GM19035 (cell line): ENCODE data around the gene TAC1.
"Not testable (repeated sequence)": the region's sequence is repeated elsewhere in the genome, so short reads cannot be mapped to it uniquely, and the experiment has no call there.

ENCODE experiments used
- ATAC-seq: cut with Tn5 transposase; IDR thresholded peaks from one replicate; pipeline ENCODE4 v1.9.1; 2021; ENCODE audit not compliant: unreplicated experiment

Gene TAC1, protein sequence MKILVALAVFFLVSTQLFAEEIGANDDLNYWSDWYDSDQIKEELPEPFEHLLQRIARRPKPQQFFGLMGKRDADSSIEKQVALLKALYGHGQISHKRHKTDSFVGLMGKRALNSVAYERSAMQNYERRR

GRCh38 chr7:97731736-97732564 is at the start of gene TAC1:
TSS of gene TAC1 (plus strand) at chr7:97732086. CDS start at chr7:97732613, 527 bp downstream.
- ATAC-seq: no peak

- ATAC-seq: no peak
These were observed 45.9 kb upstream of the TAC1 start for GRCh38 chr7:97685952-97686351.

DNA sequence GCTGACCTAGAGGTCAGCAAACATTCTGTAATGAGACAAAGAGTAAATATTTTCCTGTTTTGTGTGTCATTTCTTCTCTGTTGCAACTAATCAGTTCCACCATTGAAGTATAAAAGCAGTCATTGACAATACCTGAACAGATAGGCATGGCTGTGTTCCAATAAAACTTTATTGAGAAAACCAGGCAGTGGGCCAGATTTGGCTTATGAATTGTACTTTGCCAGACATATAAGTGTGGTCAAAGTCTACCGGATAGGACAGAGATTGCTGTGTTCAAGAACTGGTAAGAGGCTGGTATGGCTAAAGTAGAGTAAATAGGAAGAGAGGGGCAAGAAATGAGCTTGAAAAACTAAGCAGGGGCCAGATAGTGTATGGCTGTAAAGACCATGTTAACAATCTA is 38.3 kb upstream of the TAC1 start:
- no peak for ATAC-seq

GRCh38 chr7:97694355-97694754 is 37.5 kb upstream of the TAC1 start:
- ATAC-seq: no peak

DNA sequence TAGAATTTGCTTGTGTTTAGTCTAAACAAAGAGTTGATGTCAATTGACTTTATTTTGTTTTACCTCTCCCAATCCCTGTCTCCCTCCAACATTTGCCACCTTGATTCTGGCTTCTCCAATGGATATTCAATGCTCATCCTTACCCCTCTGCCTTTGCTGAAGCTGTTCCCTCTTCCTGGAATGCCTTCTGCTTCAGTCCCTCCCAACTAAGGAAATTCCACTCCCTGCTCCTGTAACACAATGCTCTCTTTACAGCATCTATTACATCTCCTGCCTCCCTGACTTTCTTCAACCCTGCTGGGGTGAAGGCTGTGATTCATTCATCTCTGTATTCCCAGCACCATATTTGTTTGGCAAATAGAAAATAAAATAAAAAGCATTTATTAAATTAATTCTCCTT is 34.5 kb upstream of the TAC1 start:
- ATAC-seq: no peak

GRCh38 chr7:97722386-97722785 is 9.5 kb upstream of the TAC1 start:
- ATAC-seq: no peak

- no peak for ATAC-seq
These were observed 834 bp downstream of the TAC1 start for GRCh38 chr7:97732565-97733275.

GRCh38 chr7:97733276-97734161 is 1.6 kb downstream of the TAC1 start:
- no peak for ATAC-seq

GRCh38 chr7:97734255-97734654 is 2.4 kb downstream of the TAC1 start:
- ATAC-seq: no peak

DNA sequence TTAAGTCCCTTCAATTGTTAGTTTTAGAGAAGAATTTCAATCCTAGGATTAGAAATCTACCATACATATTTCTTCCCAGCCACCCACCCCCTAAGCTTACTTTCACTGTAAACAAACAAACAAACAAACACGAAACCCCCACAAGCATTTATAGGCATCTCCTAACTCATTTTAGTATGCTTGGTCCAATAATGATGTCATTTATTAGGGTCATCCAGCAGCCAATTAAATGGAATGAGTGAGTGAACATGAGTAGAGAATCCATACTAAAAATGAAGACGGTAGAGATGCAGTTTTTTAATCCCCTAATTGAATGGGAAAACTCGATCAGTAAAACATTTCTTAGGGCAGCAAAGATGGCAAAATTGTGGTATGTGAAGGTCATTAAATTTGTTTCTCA is 3.2 kb downstream of the TAC1 start:
- ATAC-seq: no peak

DNA sequence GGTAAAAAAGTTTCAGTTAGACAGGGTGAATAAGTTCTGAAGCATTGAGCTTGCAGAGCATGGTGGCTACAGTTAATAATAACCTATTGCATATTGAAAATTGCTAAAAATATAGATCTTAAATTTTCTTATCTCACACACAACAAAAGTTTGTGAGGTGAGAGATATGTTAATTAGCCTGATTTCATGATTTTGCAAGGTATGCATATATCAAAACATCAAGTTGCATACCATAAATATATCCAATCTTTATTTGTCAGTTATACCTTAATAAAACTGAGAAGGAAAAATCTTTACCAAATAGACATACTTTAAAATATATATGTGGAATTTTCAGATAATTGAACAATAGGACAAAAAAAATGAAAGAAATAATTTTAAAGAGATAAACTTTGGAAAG is 16.6 kb downstream of the TAC1 start:
- ATAC-seq: no peak

GRCh38 chr7:97751566-97751965 is 19.7 kb downstream of the TAC1 start:
- no peak for ATAC-seq

- no peak for ATAC-seq
These were observed 20.3 kb downstream of the TAC1 start for GRCh38 chr7:97752215-97752614.

GRCh38 chr7:97757824-97758223 is 25.9 kb downstream of the TAC1 start:
- ATAC-seq: no peak

- ATAC-seq: no peak
These were observed 39.0 kb downstream of the TAC1 start for GRCh38 chr7:97770850-97771249.

GRCh38 chr7:97771576-97771975 is 39.7 kb downstream of the TAC1 start:
- no peak for ATAC-seq

GRCh38 chr7:97772045-97772901 is 40.4 kb downstream of the TAC1 start:
- no peak for ATAC-seq

DNA sequence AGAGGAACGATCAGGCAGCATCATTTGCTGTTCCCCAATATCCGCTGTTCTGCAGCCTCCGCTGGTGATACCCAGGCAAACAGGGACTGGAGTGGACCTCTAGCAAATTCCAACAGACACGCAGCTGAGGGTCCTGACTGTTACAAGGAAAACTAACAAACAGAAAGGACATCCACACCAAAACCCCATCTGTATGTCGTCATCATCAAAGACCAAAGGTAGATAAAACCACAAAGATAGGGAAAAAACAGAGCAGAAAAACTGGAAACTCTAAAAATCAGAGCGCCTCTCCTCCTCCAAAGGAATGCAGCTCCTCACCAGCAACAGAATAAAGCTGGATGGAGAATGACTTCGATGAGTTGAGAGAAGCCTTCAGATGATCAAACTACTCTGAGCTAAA is 54.5 kb downstream of the TAC1 start:
- ATAC-seq: not testable (repeated sequence)
